Ascending aorta (tissue), 2 donors: ENCODE data around the gene ERI2. TPM values are rescaled to one million over a fixed set of nuclear protein-coding genes. Genes with fewer than 3 reads are reported as not detected.

ENCODE experiments used
- DNase-seq, 2 donors: peaks; one replicate each; pipeline ENCODE4 v3.0.0-alpha.2; 2019; ENCODE audit warnings: low spot score in 2 of 2
- H3K27ac ChIP-seq, 2 donors: fragments of 200-600 bp; sonication (generic); one replicate each; pipeline ENCODE4 v1.5.1; 2016 to 2017; ENCODE audit warnings: mild to moderate bottlenecking in 1 of 2
- H3K27me3 ChIP-seq: fragments of 200-600 bp; sonication (generic); one replicate; pipeline ENCODE4 v1.5.1; 2017
- H3K36me3 ChIP-seq, 2 donors: fragments of 200-600 bp; sonication (generic); one replicate each; pipeline ENCODE4 v1.5.1; 2016
- H3K4me1 ChIP-seq, 2 donors: fragments of 200-600 bp; sonication (generic); one replicate each; pipeline ENCODE4 v1.5.1; 2016 to 2017; ENCODE audit warnings: mild to moderate bottlenecking in 1 of 2
- H3K4me3 ChIP-seq, 2 donors: fragments of 200-600 bp; sonication (generic); one replicate each; pipeline ENCODE4 v1.5.1; 2016 to 2017; ENCODE audit warnings: mild to moderate bottlenecking in 1 of 2
- H3K9me3 ChIP-seq, 2 donors: fragments of 200-600 bp; sonication (generic); one replicate each; pipeline ENCODE4 v1.5.1; 2016
- CTCF ChIP-seq, 3 experiments: fragments of 200-600 bp in 2 of 3; fragments of 450-650 bp in 1 of 3; sonication (generic) in 2 of 3; IDR thresholded peaks; one replicate each; pipeline ENCODE4 v1.5.1; 2016 to 2019; ENCODE audit warnings: antibody characterized with exemption in 3 of 3, mild to moderate bottlenecking in 1 of 3, moderate library complexity in 1 of 3
- intact Hi-C: fragments of 100-400 bp; cut with DNase I; formaldehyde crosslinking; loops from one replicate; pipeline ENCODE4 v1.15.1; 2023
- total RNA-seq: library from RNA; depleted of rRNA; stranded (reverse); fragments of >200 nt; gene quantifications from one replicate; pipeline ENCODE4 v1.1.0, GENCODE V29; 2016

ERI2 gene
- total RNA-seq, 1 donor from 2014 or later = not detected

DNA sequence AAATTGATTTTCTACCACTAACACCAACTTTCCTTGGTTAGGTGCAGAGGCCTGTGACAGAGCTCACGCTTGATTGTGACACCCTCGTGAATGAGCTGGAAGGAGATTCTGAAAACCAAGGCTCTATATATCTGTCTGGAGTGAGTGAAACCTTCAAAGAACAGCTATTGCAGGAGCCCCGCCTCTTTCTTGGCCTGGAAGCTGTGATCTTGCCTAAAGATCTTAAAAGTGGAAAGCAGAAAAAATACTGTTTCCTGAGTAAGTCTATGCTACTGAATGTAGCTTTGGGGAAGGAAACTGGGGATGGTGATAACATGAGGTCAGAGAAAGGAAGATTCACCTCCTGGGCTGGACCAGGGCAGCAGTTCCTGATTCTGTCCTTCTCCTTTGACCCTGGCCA, 38.3 kb upstream of the ERI2 start:
- H3K36me3 ChIP-seq = no peaks in the 10 kb centered on the region
- no peak overlapping the region for H3K27ac ChIP-seq
- H3K27me3 ChIP-seq = no peaks in the 10 kb centered on the region
- no peaks in the 10 kb centered on the region for H3K9me3 ChIP-seq
- intact Hi-C loops = no loop called here
- TF ChIP-seq CTCF (IDR thresholded peaks at IDR 0.05) = no peak
- peaks cover 0 to under 1% of the 10 kb centered on the region in 2 donors for H3K4me1 ChIP-seq
- no peak for DNase-seq
- H3K4me3 ChIP-seq = no peak overlapping the region

DNA sequence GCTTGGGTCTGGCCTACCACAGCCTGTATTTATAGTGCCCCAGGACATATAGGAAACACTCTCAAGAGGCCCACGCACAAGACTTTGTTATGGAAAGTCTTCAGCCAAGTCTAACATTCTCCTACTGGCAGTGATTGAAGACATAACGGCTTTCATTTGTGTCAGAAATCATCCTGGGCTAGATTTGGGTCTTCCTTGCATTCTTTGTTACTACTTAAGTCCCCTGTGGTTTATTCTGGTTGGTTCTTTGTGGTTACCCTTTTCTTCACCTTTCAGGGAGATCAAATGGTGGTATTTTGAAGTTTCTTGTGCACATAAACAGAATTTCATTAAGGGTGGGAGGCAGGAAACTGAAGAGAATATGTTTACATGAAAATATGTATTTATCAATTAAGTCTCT, 37.8 kb upstream of the ERI2 start:
- Histone ChIP-seq H3K27me3 (no peaks in the 10 kb centered on the region), H3K9me3 (no peaks in the 10 kb centered on the region), H3K4me1 (no peaks in the 10 kb centered on the region), H3K27ac (no peak overlapping the region), H3K36me3 (no peaks in the 10 kb centered on the region), H3K4me3 (no peak overlapping the region)
- no peak for TF ChIP-seq CTCF (IDR thresholded peaks at IDR 0.05)
- no peak for DNase-seq
- intact Hi-C loops = no loop called here

DNA sequence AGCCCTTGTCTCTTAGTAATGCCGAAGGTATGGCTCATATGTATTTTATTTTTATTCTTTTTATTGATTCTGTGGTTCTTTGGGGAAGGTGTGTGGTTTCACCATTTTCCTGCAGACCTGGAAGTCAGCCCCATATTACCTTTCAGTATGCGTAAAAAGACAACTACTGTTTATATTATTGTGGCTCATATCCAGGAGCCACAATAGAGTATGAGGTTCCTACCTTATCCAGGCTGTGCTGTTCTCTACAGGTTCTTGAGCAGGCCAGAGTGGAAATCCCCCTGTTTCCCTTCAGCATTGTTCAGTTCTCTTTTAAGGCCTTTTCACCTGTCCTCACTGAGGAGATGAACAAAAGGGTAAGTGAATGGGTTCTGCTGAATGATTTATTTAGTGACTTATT, 33.2 kb upstream of the ERI2 start:
- Histone ChIP-seq H3K4me1 (no peaks in the 10 kb centered on the region), H3K27me3 (no peaks in the 10 kb centered on the region), H3K9me3 (peaks cover 0 to 8% of the 10 kb centered on the region in 2 donors), H3K27ac (no peak overlapping the region), H3K36me3 (peaks cover 0 to 3% of the 10 kb centered on the region in 2 donors), H3K4me3 (no peak overlapping the region)
- intact Hi-C loops = no loop called here
- no peak for DNase-seq
- no peak for TF ChIP-seq CTCF (IDR thresholded peaks at IDR 0.05)

GRCh38 chr16:20838240-20838639, 32.0 kb upstream of the ERI2 start:
- H3K27ac ChIP-seq = no peak overlapping the region
- DNase-seq = no peak
- no peak overlapping the region for H3K4me3 ChIP-seq
- H3K36me3 ChIP-seq = peaks cover 0 to 3% of the 10 kb centered on the region in 2 donors
- no peaks in the 10 kb centered on the region for H3K4me1 ChIP-seq
- H3K9me3 ChIP-seq = peaks cover 0 to 8% of the 10 kb centered on the region in 2 donors
- intact Hi-C loops = no loop called here
- no peaks in the 10 kb centered on the region for H3K27me3 ChIP-seq
- no peak for TF ChIP-seq CTCF (IDR thresholded peaks at IDR 0.05)

DNA sequence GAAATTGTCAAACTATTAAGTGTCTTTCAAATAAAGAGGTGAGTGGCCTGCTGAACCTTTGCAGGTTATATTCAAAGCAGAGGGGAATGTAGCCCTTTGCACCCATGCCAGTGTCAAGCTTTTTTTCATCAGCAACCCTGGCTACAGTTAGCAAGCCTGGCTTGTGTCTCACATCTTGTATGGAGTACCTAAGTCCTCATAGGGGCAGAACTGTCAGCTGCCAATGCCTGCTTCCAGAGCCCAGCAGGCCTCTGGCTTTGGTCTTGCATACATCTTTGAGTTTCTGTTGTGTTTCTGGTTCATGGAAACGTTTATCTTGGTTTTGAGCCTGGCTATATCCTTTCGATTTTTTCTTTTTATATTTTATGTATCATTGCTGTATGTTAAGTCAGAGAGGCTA, 26.8 kb upstream of the ERI2 start:
- Histone ChIP-seq H3K27me3 (no peaks in the 10 kb centered on the region), H3K27ac (no peak overlapping the region), H3K4me1 (peaks cover 0 to 3% of the 10 kb centered on the region in 2 donors), H3K4me3 (no peak overlapping the region), H3K9me3 (peaks cover 0 to 8% of the 10 kb centered on the region in 2 donors), H3K36me3 (peaks cover 0 to 3% of the 10 kb centered on the region in 2 donors)
- intact Hi-C loops = no loop called here
- no peak for DNase-seq
- no peak for TF ChIP-seq CTCF (IDR thresholded peaks at IDR 0.05)

- H3K27ac ChIP-seq = no peak overlapping the region
- H3K36me3 ChIP-seq = no peaks in the 10 kb centered on the region
- H3K4me1 ChIP-seq = peaks cover 0 to 3% of the 10 kb centered on the region in 2 donors
- intact Hi-C loops = no loop called here
- DNase-seq = no peak
- H3K27me3 ChIP-seq = no peaks in the 10 kb centered on the region
- no peaks in the 10 kb centered on the region for H3K9me3 ChIP-seq
- TF ChIP-seq CTCF (IDR thresholded peaks at IDR 0.05) = no peak
- no peak overlapping the region for H3K4me3 ChIP-seq
These were observed 24.1 kb upstream of the ERI2 start for GRCh38 chr16:20830372-20830771.
